Measurements from ENCODE around the gene UBXN2A.

- no peak for TF ChIP-seq CTCF (IDR thresholded peaks at IDR 0.05)
- TF ChIP-seq POLR2A (IDR thresholded peaks at IDR 0.05), result no peak
These were observed 67.4 kb downstream of the UBXN2A start for GRCh38 chr2:24007693-24008092.
